Stimulated activated CD8-positive, alpha-beta memory T cell treated with anti-CD3 and anti-CD28 coated beads, Interleukin-4, amount 100 ng/mL, for 1 hour (primary cell): ENCODE data around the gene NFIC.

Source experiments
- DNase-seq, 2 donors: peaks; one replicate each; pipeline ENCODE4 v3.0.0-alpha.2; 2020; ENCODE audit warnings: low read depth in 2 of 2, low spot score in 1 of 2

Gene NFIC

GRCh38 chr19:3481241-3482090 is 115.1 kb downstream of the NFIC start:
- no peak for DNase-seq

- DNase-seq, result no peak
These were observed 116.3 kb downstream of the NFIC start for GRCh38 chr19:3482507-3483225.

DNA sequence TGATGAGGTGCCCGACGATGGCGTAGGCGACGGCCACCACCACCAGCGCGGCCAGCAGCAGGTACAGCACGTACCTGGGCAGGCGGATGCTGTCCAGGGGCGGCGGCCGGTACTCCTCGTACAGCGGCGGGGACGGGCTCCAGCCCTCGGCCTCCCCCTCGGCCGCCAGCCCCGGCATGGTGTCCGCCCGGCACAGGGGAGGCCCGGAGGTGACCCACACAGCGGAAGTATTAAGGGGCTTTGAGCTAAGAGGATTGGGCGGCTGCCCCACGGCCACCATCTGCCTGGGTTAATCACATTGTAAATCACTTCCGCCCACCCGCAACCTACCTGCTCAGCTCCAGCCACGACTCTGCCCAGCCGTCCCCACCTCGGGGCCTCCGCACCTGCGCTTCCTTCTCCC is 116.8 kb downstream of the NFIC start, which contains the start of gene SMIM44:
SMIM44 (minus strand) TSS at position 216 of the 403 bp plus-strand sequence; CDS start at position 178, 38 bp downstream.
- no peak for DNase-seq

- DNase-seq, result no peak
These were observed 125.2 kb downstream of the NFIC start for GRCh38 chr19:3491396-3492119.

GRCh38 chr19:3492131-3492839 is 125.9 kb downstream of the NFIC start:
- DNase-seq, result no peak

DNA sequence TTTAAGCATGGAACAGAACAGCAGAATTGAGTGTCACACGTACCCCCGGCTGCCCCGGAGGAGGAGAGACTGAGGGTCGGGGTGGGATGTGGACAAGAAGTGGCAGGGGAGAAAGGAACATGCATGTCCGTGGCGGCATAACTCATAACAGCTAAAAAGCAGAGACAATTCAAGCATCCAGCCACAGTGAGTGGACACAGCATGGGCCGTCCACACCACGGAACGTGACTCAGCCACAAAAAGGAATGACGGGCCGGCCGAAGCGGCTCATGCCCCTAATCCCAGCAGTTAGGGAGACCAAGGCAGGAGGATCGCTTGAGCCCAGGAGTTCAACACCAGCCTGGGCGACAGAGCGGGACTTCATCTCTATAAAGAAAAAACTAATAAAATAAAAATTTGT is 126.5 kb downstream of the NFIC start:
- no peak for DNase-seq

DNA sequence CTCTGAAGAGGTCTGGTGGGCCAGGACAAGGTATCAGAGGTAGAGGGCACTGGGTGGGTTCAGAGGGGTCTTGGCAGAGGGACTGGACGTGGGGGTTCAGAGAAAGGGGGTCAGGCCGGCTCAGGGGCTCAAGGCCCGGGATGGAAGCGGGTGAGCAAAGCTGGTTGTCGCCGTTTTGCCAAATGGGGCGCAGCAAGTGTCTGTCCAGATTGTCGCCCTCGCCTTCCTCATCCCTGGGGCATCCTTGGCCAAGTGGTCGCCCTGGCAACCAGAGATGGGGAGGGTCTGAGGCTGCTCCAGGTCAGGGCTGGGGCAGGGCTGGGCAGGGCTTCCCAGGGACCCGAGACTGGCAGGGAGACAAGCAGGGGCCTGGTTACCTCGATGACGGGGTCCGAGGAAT is 127.3 kb downstream of the NFIC start:
- no peak for DNase-seq

DNA sequence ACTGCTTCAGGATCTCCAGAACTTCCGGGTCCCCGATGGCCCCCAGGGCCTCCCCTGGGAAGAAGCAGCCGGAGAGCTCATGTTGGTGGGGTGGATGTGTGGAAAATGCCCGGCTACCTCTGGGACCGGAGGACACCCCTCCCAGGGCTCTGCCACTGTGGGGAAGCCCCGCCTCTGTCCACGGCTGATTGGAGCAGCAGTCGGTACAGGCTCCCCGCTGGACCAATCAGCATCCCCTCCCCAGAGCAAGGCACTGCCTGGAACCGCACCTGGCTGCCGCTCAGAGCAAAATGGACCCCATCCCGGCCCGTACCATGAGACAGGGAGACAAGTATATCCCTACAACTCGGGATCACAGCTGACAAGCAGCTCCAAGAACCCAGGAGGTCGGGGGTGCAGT is 127.7 kb downstream of the NFIC start:
- DNase-seq, result no peak

- DNase-seq, result no peak
These were observed 128.2 kb downstream of the NFIC start for GRCh38 chr19:3494559-3494958.

- no peak for DNase-seq
These were observed 130.2 kb downstream of the NFIC start for GRCh38 chr19:3496392-3497273.

DNA sequence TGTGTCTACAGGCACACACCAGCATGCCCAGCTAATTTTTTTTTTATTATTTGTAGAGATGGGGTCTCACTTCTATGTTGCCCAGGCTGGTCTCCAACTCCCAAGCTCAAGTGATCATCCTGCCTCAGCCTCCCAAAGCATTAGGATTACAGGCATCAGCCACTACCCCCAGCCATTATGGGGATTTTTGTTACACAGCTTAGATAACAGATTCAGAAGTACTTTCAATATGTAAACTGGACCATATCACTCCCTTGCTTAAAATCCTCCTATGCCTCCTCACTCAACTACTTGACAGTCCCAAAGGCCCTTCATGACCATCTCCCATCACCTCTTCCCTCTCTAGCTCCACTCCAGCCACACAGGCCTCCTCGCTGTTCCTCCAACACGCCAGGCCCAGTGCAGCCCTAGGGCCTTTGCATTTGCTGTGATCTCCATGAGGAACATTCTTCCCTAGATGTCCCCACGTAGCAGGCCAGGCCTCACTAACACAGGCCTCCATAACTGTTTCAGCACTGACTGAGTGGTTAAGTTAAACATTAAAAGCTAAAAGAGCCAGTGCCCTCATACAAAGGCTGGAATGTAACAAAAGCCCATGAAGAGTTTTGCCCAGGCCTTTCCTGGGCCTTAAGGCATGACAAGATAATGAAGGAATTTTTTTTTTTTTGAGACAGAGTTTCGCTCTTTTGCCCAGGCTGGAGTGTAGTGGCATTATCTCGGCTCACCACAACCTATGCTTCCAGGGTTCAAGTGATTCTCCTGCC is 131.6 kb downstream of the NFIC start:
- DNase-seq, result no peak

GRCh38 chr19:3499738-3500428 is 133.5 kb downstream of the NFIC start:
- no peak for DNase-seq

DNA sequence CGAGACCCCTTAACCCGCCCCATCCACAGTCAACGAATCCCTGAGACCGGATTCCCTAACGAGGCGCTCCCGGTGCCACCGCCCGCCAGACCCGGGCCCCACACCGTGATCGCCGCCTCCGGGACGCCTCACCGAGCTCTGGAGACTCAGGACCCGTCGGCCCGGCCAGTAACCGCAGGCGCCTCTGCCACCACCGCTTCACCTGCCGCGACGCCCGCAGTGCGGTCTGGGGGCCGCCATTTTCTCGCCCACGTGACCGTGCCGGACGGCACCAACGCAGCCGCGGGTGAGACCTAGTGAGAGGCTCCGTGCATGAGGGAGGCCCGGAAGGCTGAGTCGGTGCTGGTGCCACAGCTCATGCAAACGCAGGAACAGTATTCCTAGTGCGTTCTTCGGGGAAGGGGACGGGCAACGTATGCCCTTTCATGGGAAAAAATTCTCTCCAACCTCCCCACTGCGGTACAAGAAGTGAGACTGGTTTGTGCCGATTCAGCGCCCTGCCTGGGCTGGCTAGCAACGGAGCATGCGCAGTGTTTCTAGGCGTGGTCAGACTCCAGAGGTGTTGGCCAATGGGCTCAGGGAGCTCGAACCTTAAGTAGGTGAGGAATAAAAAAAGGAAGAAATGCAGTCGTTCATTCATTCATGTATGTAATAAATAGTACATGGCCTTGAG is 134.2 kb downstream of the NFIC start, which contains the start of gene DOHH:
DOHH (minus strand) TSS at position 246 of the 673 bp plus-strand sequence. CDS start 3,860 bp downstream, outside the sequence.
- peak; percentile 87 to 90 for DNase-seq

- DNase-seq, result no peak
These were observed 135.4 kb downstream of the NFIC start for GRCh38 chr19:3501780-3502179.

GRCh38 chr19:3503036-3503572 is 136.7 kb downstream of the NFIC start:
- no peak for DNase-seq

- DNase-seq, result no peak
These were observed 138.4 kb downstream of the NFIC start for GRCh38 chr19:3504735-3505134.

DNA sequence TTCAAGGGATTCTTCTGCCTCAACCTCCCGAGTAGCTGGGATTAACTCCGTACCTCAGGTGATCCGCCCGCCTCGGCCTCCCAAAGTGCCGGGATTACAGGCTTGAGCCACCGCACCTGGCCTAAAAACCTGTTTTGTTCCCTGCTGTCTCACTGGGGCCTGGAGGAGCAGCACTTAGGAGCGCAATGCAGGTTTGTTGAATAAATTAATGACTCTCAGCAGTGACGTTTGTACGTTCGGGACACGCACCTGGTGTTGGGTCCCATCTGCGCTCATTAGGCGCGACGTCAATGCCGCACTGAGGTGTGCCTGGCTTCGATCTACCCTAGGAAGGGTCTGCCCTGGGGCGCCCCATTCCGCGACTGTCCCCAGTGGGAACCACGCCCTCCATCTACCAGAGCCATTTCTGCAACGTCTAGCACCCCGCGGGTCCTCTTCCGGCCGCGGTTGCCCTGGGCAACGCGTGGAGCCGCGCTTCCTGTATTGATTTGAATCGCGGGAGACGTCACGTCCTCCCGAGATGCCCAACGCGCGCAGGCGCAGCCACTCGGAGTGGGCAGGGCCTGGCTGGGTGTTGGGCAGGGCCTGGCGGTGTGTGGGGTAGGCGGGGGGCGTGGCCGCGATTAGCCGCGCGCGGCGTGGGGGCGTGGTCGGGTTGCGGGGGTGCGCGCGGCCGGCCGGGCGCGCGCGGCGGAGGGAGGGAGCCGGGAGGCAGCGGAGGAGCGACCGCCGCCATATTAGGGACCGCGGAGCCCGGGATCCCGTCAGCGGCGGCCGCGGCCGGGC is 139.4 kb downstream of the NFIC start, which contains the start of gene FZR1:
FZR1 (plus strand) TSS at position 714 of the 786 bp plus-strand sequence. CDS start 16,679 bp downstream, outside the sequence.
- DNase-seq, result peak; percentile 99
